ENCODE data around the gene STK39. TPM values are rescaled to one million over a fixed set of nuclear protein-coding genes. Genes with fewer than 3 reads are reported as not detected.

Gene STK39
- total RNA-seq, 1 donor from 2014 or later: 14.3 TPM

- DNase-seq (ENCODE audit: low spot score): no peak
- Mint-ChIP-seq H3K4me1 (ENCODE audit: unreplicated experiment) (no peaks in the 10 kb centered on the region), H3K36me3 (ENCODE audit: low read depth, unreplicated experiment) (no peaks in the 10 kb centered on the region), H3K9me3 (ENCODE audit: unreplicated experiment) (no peaks in the 10 kb centered on the region), H3K4me3 (ENCODE audit: unreplicated experiment) (no peak overlapping the region), H3K27ac (ENCODE audit: unreplicated experiment) (no peak overlapping the region), H3K27me3 (ENCODE audit: unreplicated experiment) (no peaks in the 10 kb centered on the region)
- TF ChIP-seq CTCF (IDR thresholded peaks at IDR 0.05; ENCODE audit: unreplicated experiment): no peak
These were observed 102.4 kb downstream of the STK39 start for GRCh38 chr2:168145011-168145410.

- no peaks in the 10 kb centered on the region for H3K9me3 Mint-ChIP-seq (ENCODE audit: unreplicated experiment)
- no peak for TF ChIP-seq CTCF (IDR thresholded peaks at IDR 0.05; ENCODE audit: unreplicated experiment)
- DNase-seq (ENCODE audit: low spot score): no peak
- H3K27ac Mint-ChIP-seq (ENCODE audit: unreplicated experiment): no peak overlapping the region
- no peaks in the 10 kb centered on the region for H3K4me1 Mint-ChIP-seq (ENCODE audit: unreplicated experiment)
- no peaks in the 10 kb centered on the region for H3K27me3 Mint-ChIP-seq (ENCODE audit: unreplicated experiment)
- no peaks in the 10 kb centered on the region for H3K36me3 Mint-ChIP-seq (ENCODE audit: low read depth, unreplicated experiment)
- H3K4me3 Mint-ChIP-seq (ENCODE audit: unreplicated experiment): no peak overlapping the region
These were observed 103.6 kb downstream of the STK39 start for GRCh38 chr2:168143813-168144212.

- DNase-seq (ENCODE audit: low spot score): no peak
- TF ChIP-seq CTCF (IDR thresholded peaks at IDR 0.05; ENCODE audit: unreplicated experiment): no peak
- Mint-ChIP-seq H3K4me3 (ENCODE audit: unreplicated experiment) (no peak overlapping the region), H3K27me3 (ENCODE audit: unreplicated experiment) (no peaks in the 10 kb centered on the region), H3K4me1 (ENCODE audit: unreplicated experiment) (peaks cover 13% of the 10 kb centered on the region), H3K36me3 (ENCODE audit: low read depth, unreplicated experiment) (no peaks in the 10 kb centered on the region), H3K27ac (ENCODE audit: unreplicated experiment) (no peak overlapping the region), H3K9me3 (ENCODE audit: unreplicated experiment) (no peaks in the 10 kb centered on the region)
These were observed 106.5 kb downstream of the STK39 start for GRCh38 chr2:168140892-168141291.

- DNase-seq (ENCODE audit: low spot score): no peak
- no peak for TF ChIP-seq CTCF (IDR thresholded peaks at IDR 0.05; ENCODE audit: unreplicated experiment)
- H3K27me3 Mint-ChIP-seq (ENCODE audit: unreplicated experiment): no peaks in the 10 kb centered on the region
- H3K9me3 Mint-ChIP-seq (ENCODE audit: unreplicated experiment): no peaks in the 10 kb centered on the region
- no peak overlapping the region for H3K4me3 Mint-ChIP-seq (ENCODE audit: unreplicated experiment)
- H3K36me3 Mint-ChIP-seq (ENCODE audit: low read depth, unreplicated experiment): no peaks in the 10 kb centered on the region
- H3K27ac Mint-ChIP-seq (ENCODE audit: unreplicated experiment): no peak overlapping the region
- H3K4me1 Mint-ChIP-seq (ENCODE audit: unreplicated experiment): peaks cover 13% of the 10 kb centered on the region
These were observed 107.5 kb downstream of the STK39 start for GRCh38 chr2:168139852-168140251.

- Mint-ChIP-seq H3K27me3 (ENCODE audit: unreplicated experiment) (no peaks in the 10 kb centered on the region), H3K4me3 (ENCODE audit: unreplicated experiment) (no peak overlapping the region), H3K4me1 (ENCODE audit: unreplicated experiment) (peaks cover 13% of the 10 kb centered on the region), H3K9me3 (ENCODE audit: unreplicated experiment) (no peaks in the 10 kb centered on the region), H3K36me3 (ENCODE audit: low read depth, unreplicated experiment) (no peaks in the 10 kb centered on the region), H3K27ac (ENCODE audit: unreplicated experiment) (no peak overlapping the region)
- DNase-seq (ENCODE audit: low spot score): no peak
- TF ChIP-seq CTCF (IDR thresholded peaks at IDR 0.05; ENCODE audit: unreplicated experiment): no peak
These were observed 108.5 kb downstream of the STK39 start for GRCh38 chr2:168138901-168139300.
